ENCODE results near the gene ALPK3. TPM values are rescaled to one million over a fixed set of nuclear protein-coding genes. Genes with fewer than 3 reads are reported as not detected.
A peak's percentile ranks its signal among the peaks of the same experiment; 100 is the strongest.

Gene ALPK3
- total RNA-seq, 1 donor from 2014 or later = 5.4 TPM

DNA sequence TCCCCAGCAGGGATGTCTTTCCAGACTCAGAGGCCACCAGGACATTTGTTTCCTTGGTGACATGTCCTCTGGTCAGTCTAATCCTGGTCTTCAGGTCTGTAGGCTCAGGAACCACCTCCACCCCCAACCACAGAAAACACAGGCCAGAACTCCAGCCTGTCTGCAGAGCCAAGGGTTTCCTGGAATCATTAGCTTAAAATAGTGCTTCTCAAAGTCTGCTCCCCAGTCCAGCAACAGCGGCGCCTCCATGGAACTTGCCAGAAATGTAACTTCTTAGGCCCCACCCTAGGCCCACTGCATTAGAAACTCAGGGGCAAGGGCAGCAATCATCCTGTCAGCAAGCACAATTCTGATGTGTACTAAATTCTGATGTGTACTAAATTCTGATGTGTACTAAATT, 87.3 kb downstream of the ALPK3 start:
- Mint-ChIP-seq H3K36me3 (no peaks in the 10 kb centered on the region), H3K4me3 (no peak overlapping the region), H3K27ac (peak overlapping the region; percentile 76), H3K4me1 (peaks cover 9% of the 10 kb centered on the region), H3K27me3 (ENCODE audit: insufficient read depth, low read depth) (no peaks in the 10 kb centered on the region), H3K9me3 (no peaks in the 10 kb centered on the region)
- Histone ChIP-seq H2AFZ (replicated peaks) (peak overlapping the region; percentile 2), H3K9ac (no peak overlapping the region), H4K20me1 (ENCODE audit: low read depth) (no peaks in the 10 kb centered on the region), H3K27me3 (no peaks in the 10 kb centered on the region), H3K4me1 (no peaks in the 10 kb centered on the region), H3F3A (ENCODE audit: low read depth) (no peaks in the 10 kb centered on the region), H3K79me2 (ENCODE audit: low read depth) (no peaks in the 10 kb centered on the region), H3K27ac (no peak overlapping the region), H3K36me3 (no peaks in the 10 kb centered on the region), H3K4me2 (no peak overlapping the region), H3K9me3 (ENCODE audit: low read depth) (no peaks in the 10 kb centered on the region), H3K4me3 (no peak overlapping the region)
- no peak for DNase-seq (ENCODE audit: low spot score)
- TF ChIP-seq EZH2 (IDR thresholded peaks at IDR 0.05) = no peak
- TF ChIP-seq, protein P1, sequence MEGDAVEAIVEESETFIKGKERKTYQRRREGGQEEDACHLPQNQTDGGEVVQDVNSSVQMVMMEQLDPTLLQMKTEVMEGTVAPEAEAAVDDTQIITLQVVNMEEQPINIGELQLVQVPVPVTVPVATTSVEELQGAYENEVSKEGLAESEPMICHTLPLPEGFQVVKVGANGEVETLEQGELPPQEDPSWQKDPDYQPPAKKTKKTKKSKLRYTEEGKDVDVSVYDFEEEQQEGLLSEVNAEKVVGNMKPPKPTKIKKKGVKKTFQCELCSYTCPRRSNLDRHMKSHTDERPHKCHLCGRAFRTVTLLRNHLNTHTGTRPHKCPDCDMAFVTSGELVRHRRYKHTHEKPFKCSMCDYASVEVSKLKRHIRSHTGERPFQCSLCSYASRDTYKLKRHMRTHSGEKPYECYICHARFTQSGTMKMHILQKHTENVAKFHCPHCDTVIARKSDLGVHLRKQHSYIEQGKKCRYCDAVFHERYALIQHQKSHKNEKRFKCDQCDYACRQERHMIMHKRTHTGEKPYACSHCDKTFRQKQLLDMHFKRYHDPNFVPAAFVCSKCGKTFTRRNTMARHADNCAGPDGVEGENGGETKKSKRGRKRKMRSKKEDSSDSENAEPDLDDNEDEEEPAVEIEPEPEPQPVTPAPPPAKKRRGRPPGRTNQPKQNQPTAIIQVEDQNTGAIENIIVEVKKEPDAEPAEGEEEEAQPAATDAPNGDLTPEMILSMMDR (IDR thresholded peaks at IDR 0.05) = no peak
- TF ChIP-seq EZH2phosphoT487 (IDR thresholded peaks at IDR 0.05) = no peak

DNA sequence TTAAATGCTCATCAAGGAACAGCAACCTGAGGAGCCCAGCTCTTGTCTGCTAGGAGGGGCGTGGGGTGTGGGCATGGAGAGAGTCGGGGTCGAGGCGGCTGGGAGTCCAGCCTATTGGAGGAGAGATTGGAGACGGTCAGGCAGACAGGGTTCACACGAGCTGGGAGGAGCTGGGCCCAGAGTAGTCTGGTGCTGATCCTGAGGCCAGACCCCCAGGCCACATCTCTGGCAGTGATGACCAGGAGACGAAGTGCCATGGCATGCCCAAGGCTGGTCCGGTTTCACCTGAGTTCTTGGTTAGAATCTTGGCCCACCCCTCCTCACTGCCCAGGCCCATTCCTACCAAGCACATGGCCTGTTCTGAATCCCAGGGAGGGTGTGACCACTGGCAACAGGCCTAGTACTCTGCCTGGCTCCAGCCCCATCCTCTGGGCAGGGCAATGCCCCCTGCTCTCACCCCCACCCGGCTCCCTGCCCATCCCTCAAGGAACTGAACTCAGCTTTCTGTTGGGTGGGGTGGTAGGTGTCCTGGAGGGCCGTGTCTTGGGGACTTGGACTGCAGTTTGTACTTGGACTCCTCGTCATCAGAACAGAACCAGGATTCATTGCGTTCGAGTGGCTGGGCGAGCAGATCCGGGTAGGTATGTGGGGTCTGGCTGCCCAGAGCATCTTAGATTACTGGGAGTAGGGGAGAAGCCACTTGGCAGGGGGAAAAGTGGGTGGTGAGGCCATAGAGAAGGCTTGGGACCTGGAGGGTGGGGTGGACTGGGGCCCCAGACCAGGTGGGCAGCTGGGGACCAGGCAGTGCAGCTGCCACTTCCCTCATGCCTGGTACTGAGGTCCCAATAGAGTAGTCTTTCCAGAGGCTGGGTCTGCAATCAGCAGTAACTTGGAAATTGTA, 88.1 kb downstream of the ALPK3 start:
- H3K9ac ChIP-seq = no peak overlapping the region
- H3K27ac Mint-ChIP-seq = peak overlapping the region; percentile 51

DNA sequence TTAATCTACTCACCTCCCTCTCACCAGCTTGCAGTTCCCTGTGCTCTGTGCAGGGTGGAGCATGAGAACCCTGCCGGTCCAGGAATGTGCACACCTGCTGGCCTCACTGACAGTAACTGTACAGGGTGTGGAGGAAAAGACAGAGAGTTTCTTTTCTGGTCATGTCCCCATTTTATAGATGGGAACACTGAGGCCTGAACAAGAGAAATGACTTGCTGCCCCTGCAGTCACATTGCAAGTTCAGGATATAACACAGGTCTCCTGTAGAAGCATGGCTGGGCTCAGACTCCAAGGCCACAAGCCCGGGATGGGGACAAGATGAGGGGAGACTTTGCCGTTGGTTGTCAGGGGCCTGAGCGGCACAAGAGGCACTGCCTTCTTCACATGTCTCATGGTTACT, 90.6 kb downstream of the ALPK3 start:
- Mint-ChIP-seq H3K36me3 (no peaks in the 10 kb centered on the region), H3K27me3 (ENCODE audit: insufficient read depth, low read depth) (peaks cover 6% of the 10 kb centered on the region), H3K4me1 (peaks cover 13% of the 10 kb centered on the region), H3K4me3 (no peak overlapping the region), H3K27ac (no peak overlapping the region), H3K9me3 (no peaks in the 10 kb centered on the region)
- Histone ChIP-seq H3K27ac (no peak overlapping the region), H3K9ac (no peak overlapping the region), H3K4me3 (no peak overlapping the region), H3K4me1 (no peaks in the 10 kb centered on the region), H3F3A (ENCODE audit: low read depth) (no peaks in the 10 kb centered on the region), H3K79me2 (ENCODE audit: low read depth) (no peaks in the 10 kb centered on the region), H2AFZ (replicated peaks) (no peak overlapping the region), H4K20me1 (ENCODE audit: low read depth) (no peaks in the 10 kb centered on the region), H3K9me3 (ENCODE audit: low read depth) (no peaks in the 10 kb centered on the region), H3K36me3 (no peaks in the 10 kb centered on the region), H3K27me3 (no peaks in the 10 kb centered on the region), H3K4me2 (no peak overlapping the region)
- TF ChIP-seq, protein P1 (IDR thresholded peaks at IDR 0.05) = no peak
- TF ChIP-seq EZH2phosphoT487 (IDR thresholded peaks at IDR 0.05) (no peak), EZH2 (IDR thresholded peaks at IDR 0.05) (no peak)
- no peak for DNase-seq (ENCODE audit: low spot score)

More for the DNA sequence above, 88.1 kb downstream of the ALPK3 start:
- no peaks in the 10 kb centered on the region for H3K4me1 ChIP-seq
- Mint-ChIP-seq H3K9me3 (no peaks in the 10 kb centered on the region), H3K27me3 (ENCODE audit: insufficient read depth, low read depth) (no peaks in the 10 kb centered on the region), H3K4me1 (peaks cover 13% of the 10 kb centered on the region), H3K4me3 (no peak overlapping the region), H3K36me3 (no peaks in the 10 kb centered on the region)
- no peak overlapping the region for H2AFZ ChIP-seq (replicated peaks)
- no peaks in the 10 kb centered on the region for H3K79me2 ChIP-seq (ENCODE audit: low read depth)
- DNase-seq (ENCODE audit: low spot score) = no peak
- no peak overlapping the region for H3K4me2 ChIP-seq
- no peak overlapping the region for H3K4me3 ChIP-seq
- no peaks in the 10 kb centered on the region for H3K9me3 ChIP-seq (ENCODE audit: low read depth)
- no peaks in the 10 kb centered on the region for H3K27me3 ChIP-seq
- H3K27ac ChIP-seq = no peak overlapping the region
- no peaks in the 10 kb centered on the region for H4K20me1 ChIP-seq (ENCODE audit: low read depth)
- no peaks in the 10 kb centered on the region for H3F3A ChIP-seq (ENCODE audit: low read depth)
- TF ChIP-seq, protein P1 (IDR thresholded peaks at IDR 0.05) = no peak
- TF ChIP-seq EZH2 (IDR thresholded peaks at IDR 0.05) (no peak), EZH2phosphoT487 (IDR thresholded peaks at IDR 0.05) (no peak)
- no peaks in the 10 kb centered on the region for H3K36me3 ChIP-seq

Data from neural progenitor cell (in vitro differentiated cells).